WTC11 (cell line): ENCODE data around the gene ZNF775.

Experiments
- CREB1 ChIP-seq: sonication (generic); formaldehyde crosslinking; IDR thresholded peaks from 2 replicates; pipeline ENCODE4 v1.8.0; 2023; ENCODE audit warnings: mild to moderate bottlenecking, missing genetic modification reagents
- CTCF ChIP-seq: fragments of 200-600 bp; IDR thresholded peaks from 2 replicates; pipeline ENCODE4 v1.8.0; 2022; ENCODE audit warnings: antibody characterized with exemption
- ESRRA ChIP-seq: sonication (generic); formaldehyde crosslinking; IDR thresholded peaks from 2 replicates; pipeline ENCODE4 v1.8.1; 2022; ENCODE audit warnings: mild to moderate bottlenecking, missing genetic modification reagents, borderline replicate concordance
- ETV6 ChIP-seq: sonication (generic); formaldehyde crosslinking; IDR thresholded peaks from 2 replicates; pipeline ENCODE4 v1.8.1; 2022; ENCODE audit warnings: mild to moderate bottlenecking, missing genetic modification reagents
- GABPB1 ChIP-seq: sonication (generic); formaldehyde crosslinking; IDR thresholded peaks from 2 replicates; pipeline ENCODE4 v1.8.1; 2023; ENCODE audit warnings: mild to moderate bottlenecking, missing genetic modification reagents
- GRHL2 ChIP-seq: fragments of 250-450 bp; sonication (Bioruptor Pico); IDR thresholded peaks from 2 replicates; pipeline ENCODE4 v1.8.0; 2022; ENCODE audit warnings: mild to moderate bottlenecking, moderate library complexity; ENCODE audit not compliant: insufficient replicate concordance, severe bottlenecking
- HMGA2 ChIP-seq: fragments of 250-450 bp; sonication (Bioruptor Pico); IDR thresholded peaks from 2 replicates; pipeline ENCODE4 v1.4.0; 2021; ENCODE audit warnings: mild to moderate bottlenecking, moderate library complexity
- HMGXB4 ChIP-seq: sonication (generic); formaldehyde crosslinking; IDR thresholded peaks from 2 replicates; pipeline ENCODE4 v1.8.1; 2023; ENCODE audit warnings: mild to moderate bottlenecking, moderate library complexity, missing genetic modification reagents
- IRF1 ChIP-seq: sonication (generic); formaldehyde crosslinking; IDR thresholded peaks from 2 replicates; pipeline ENCODE4 v1.8.0; 2023; ENCODE audit warnings: missing genetic modification reagents
- RORB ChIP-seq: fragments of 250-450 bp; sonication (Bioruptor Pico); IDR thresholded peaks from 2 replicates; pipeline ENCODE4 v1.9.0; 2021; ENCODE audit warnings: mild to moderate bottlenecking
- SMAD4 ChIP-seq: sonication (generic); formaldehyde crosslinking; IDR thresholded peaks from 2 replicates; pipeline ENCODE4 v1.8.0; 2022; ENCODE audit warnings: mild to moderate bottlenecking, missing genetic modification reagents
- SP1 ChIP-seq: sonication (generic); formaldehyde crosslinking; conservative IDR thresholded peaks from 2 replicates; pipeline ENCODE4 v1.8.1; 2022; ENCODE audit warnings: missing genetic modification reagents
- ZNF281 ChIP-seq: sonication (generic); formaldehyde crosslinking; IDR thresholded peaks from 2 replicates; pipeline ENCODE4 v1.8.0; 2023; ENCODE audit warnings: mild to moderate bottlenecking, missing genetic modification reagents
- ZNF512 ChIP-seq: sonication (generic); formaldehyde crosslinking; IDR thresholded peaks from 2 replicates; pipeline ENCODE4 v1.8.1; 2022; ENCODE audit warnings: missing genetic modification reagents, borderline replicate concordance

GRCh38 chr7:150377196-150377595 lies 1.9 kb upstream of the ZNF775 start:
- TF ChIP-seq RORB = no peak
- no peak for TF ChIP-seq ZNF281 (CRISPR knock-in tag)
- no peak for TF ChIP-seq ESRRA (CRISPR knock-in tag)
- no peak for TF ChIP-seq GABPB1 (CRISPR knock-in tag)
- no peak for TF ChIP-seq HMGXB4 (CRISPR knock-in tag)
- no peak for TF ChIP-seq SMAD4 (CRISPR knock-in tag)
- TF ChIP-seq ZNF512 = no peak
- TF ChIP-seq CTCF = no peak
- TF ChIP-seq CREB1 (CRISPR knock-in tag) = no peak
- TF ChIP-seq ETV6 = no peak
- no peak for TF ChIP-seq HMGA2 (CRISPR knock-in tag)
- no peak for TF ChIP-seq GRHL2 (CRISPR knock-in tag)
- TF ChIP-seq SP1 (CRISPR knock-in tag) = no peak
- TF ChIP-seq IRF1 = no peak
